Measurements from ENCODE around the gene ARHGAP25.

The ARHGAP25 gene

DNA sequence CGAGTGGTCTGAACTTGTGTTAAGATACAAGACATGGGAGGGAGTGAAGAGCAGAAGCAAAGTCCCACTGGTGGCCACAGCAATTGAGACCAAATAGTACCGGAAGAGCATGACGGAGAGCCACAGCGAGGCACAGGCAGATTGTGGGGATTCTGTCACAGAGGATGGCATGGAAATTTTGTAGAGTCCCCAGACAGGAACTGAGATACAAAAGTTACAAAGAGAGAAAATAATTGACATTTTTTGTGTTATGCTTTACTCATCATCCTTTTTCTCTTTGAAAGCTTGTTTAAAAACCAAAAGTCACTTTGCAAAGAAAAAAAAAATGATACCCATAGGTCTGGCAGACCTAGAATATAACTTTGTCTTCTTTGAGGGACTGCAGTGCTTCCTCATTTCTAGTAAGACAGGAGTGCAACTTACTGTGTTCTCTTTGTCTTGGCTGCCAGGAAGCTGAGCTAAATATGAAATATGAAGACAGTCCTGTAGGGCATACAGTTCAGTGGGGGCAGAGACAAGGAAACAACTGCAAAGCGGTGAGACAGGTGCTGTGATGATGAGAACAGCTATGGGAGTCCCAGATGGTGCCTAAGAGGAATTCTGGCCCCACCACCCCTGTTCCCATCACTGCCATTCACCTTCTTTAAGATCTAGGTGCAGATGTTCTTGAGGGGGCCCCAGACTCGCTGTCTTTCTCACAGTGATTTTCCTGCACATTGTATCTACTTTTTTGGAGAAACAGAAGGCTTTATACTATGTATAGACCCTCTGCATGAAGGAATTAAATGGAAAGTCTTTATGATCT is 5.2 kb downstream of the ARHGAP25 start:
- peak; percentile 77 for FAIRE-seq
- no peak for TF ChIP-seq POU2F2 (IDR thresholded peaks at IDR 0.05; ENCODE audit: low read depth, low read length)
- peak; percentile 46; the same call in 1 of the 2 replicates for TF ChIP-seq SPI1 (IDR thresholded peaks at IDR 0.05; ENCODE audit: low read depth, low read length)
- no peak for DNase-seq (ENCODE audit: insufficient read length, low spot score)

DNA sequence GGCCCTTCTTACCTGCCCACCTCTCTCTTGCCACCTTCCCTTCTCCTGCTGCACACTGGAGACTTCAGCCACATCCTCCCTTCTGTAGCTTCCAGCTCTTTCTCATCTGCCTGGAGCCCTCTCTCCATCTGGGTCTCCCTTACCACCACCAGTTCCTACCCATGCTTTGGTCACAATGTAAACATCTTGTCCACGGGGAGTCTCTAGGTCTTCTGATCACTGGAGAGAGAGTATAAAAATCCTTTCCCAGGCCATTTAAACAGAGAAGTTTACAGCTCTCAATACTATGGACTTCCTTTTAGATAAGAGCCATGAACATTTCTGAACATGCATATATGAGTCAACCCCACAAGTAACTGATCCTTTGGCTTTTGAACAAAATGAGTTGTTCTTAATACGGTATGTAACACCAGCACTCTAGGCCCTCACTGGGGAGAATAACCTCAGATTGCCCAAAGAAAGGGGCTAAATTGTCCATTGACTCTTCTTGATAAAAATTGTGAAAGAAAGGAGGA is 5.8 kb downstream of the ARHGAP25 start:
- TF ChIP-seq TAF1 (IDR thresholded peaks at IDR 0.05; ENCODE audit: low read depth, low read length) (no peak), SPI1 (IDR thresholded peaks at IDR 0.05; ENCODE audit: low read depth, low read length) (no peak), POLR2AphosphoS5 (IDR thresholded peaks at IDR 0.05; ENCODE audit: low read depth, low read length) (no peak), PAX5 (IDR thresholded peaks at IDR 0.05; ENCODE audit: insufficient read depth, low read length, severe bottlenecking) (no peak), POLR2A (IDR thresholded peaks at IDR 0.05; ENCODE audit: low read depth, low read length) (no peak), POU2F2 (IDR thresholded peaks at IDR 0.05; ENCODE audit: low read depth, low read length) (no peak)
- FAIRE-seq (no peak), DNase-seq (ENCODE audit: insufficient read length, low spot score) (no peak)

DNA sequence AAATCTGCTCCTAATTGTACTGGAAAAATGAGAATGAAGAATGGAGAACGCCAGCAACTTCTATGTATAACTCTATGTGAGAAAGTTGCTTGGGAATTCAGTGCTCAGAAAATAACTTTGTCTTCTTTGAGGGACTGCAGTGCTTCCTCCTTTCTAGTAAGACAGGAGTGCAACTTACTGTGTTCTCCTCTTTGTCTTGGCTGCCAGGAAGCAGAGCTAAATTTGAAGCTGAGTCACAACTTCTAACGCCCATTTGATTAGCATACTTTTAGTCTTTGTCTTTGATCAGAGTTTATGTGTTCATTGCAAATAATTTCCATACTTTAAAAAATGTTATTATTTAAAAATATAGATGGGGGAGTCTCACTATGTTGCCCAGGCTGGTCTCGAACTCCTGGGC is 6.6 kb downstream of the ARHGAP25 start:
- FAIRE-seq (no peak), DNase-seq (ENCODE audit: insufficient read length, low spot score) (no peak)

DNA sequence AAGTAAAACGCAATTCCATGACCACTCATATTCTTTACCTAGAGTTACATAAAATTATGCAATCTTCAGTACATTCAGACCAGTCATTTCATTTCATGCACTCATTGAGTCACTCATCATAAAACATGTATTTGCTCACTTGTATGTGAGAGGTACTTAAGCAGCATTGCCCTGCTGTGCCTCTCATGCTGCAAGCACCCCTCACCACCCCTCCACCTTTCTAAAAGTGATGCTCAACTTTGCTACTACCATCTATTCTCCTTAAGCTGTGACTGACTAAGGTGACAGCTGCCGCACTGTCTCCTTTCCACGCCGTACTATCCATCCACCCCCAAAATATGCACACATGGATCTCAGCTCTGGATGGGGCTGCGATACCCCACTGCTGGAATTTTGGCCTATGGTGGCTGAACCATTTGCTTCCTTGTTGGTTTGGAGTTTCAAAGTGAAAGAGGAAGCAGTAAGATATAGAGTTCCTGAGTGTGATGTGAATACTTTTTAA is 7.2 kb downstream of the ARHGAP25 start:
- no peak for TF ChIP-seq POLR2A (IDR thresholded peaks at IDR 0.05; ENCODE audit: low read depth, low read length)
- TF ChIP-seq SPI1 (IDR thresholded peaks at IDR 0.05; ENCODE audit: low read depth, low read length), result no peak
- no peak for TF ChIP-seq TAF1 (IDR thresholded peaks at IDR 0.05; ENCODE audit: low read depth, low read length)
- TF ChIP-seq PAX5 (IDR thresholded peaks at IDR 0.05; ENCODE audit: insufficient read depth, low read length, severe bottlenecking), result no peak
- TF ChIP-seq POLR2AphosphoS5 (IDR thresholded peaks at IDR 0.05; ENCODE audit: low read depth, low read length), result no peak
- no peak for TF ChIP-seq POU2F2 (IDR thresholded peaks at IDR 0.05; ENCODE audit: low read depth, low read length)
- no peak for DNase-seq (ENCODE audit: insufficient read length, low spot score)
- peak; percentile 38 for FAIRE-seq

More for the DNA sequence above, 6.6 kb downstream of the ARHGAP25 start:
- TF ChIP-seq SPI1 (IDR thresholded peaks at IDR 0.05; ENCODE audit: low read depth, low read length) (no peak), PAX5 (IDR thresholded peaks at IDR 0.05; ENCODE audit: insufficient read depth, low read length, severe bottlenecking) (no peak), POLR2A (IDR thresholded peaks at IDR 0.05; ENCODE audit: low read depth, low read length) (no peak), POLR2AphosphoS5 (IDR thresholded peaks at IDR 0.05; ENCODE audit: low read depth, low read length) (no peak), TAF1 (IDR thresholded peaks at IDR 0.05; ENCODE audit: low read depth, low read length) (no peak), POU2F2 (IDR thresholded peaks at IDR 0.05; ENCODE audit: low read depth, low read length) (no peak)

DNA sequence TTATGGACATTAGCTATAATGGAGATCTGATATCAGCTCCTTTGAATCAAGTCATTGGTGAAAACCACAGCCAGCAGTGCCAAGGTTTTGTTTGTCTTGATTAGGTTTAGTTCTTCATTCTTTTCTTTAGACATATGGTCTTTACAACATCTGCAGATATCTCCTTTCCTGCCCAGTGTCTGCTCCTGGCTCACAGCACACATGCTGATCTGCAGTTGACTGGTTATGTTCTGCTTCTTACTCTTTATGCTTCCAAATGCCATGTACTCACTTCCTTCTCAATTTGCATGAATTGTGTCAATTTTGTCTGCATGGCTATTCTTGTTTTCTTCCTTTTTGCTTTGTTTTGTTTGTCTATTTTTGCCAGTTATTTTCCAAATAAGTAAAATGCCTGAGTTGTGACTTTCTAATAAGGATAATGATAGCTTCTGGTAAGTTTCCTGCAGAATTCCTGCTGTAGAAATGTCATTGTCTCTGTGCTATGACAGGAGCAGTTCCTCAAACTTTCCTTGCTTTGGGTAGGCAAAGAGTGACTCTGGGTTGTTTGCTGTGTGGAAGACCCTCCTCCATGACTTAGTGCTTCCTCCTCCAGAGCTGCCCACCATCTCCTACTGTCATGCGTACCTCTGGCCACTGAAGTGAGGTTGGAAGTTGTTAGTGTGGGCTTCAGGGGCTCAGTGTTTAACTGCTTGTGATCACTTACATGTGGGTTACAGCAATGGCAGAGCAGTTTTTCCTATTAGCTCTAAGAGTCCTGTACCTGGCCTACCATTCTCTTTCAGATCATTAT is 8.2 kb downstream of the ARHGAP25 start:
- DNase-seq (ENCODE audit: insufficient read length, low spot score) (no peak), FAIRE-seq (peak; percentile 92)
- TF ChIP-seq PAX5 (IDR thresholded peaks at IDR 0.05; ENCODE audit: insufficient read depth, low read length, severe bottlenecking), result no peak
- TF ChIP-seq SPI1 (IDR thresholded peaks at IDR 0.05; ENCODE audit: low read depth, low read length), result 0 out of 2 replicates have a peak, but pooled peaks have one; percentile 19
- TF ChIP-seq POLR2A (IDR thresholded peaks at IDR 0.05; ENCODE audit: low read depth, low read length), result no peak
- no peak for TF ChIP-seq POU2F2 (IDR thresholded peaks at IDR 0.05; ENCODE audit: low read depth, low read length)
- TF ChIP-seq TAF1 (IDR thresholded peaks at IDR 0.05; ENCODE audit: low read depth, low read length), result no peak

DNA sequence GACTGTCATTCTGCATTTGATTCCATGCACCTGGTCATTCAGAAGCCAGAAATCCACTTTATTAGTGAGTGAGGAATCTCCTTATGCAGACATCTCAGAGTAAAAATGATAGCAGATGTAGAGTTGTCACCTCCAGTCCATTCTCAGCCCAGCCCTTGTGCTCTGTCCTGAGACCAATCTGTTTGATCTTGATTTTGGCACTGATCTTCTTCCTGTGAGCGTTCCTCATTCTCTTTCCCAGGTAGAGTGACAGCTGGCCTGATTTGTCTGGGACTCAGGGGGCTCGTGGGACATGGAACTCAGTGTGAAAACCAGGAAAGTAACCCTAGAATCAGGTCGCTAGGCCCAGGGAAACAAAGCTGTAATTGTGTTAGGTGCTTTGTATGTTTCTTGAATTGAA is 8.9 kb downstream of the ARHGAP25 start:
- DNase-seq (ENCODE audit: insufficient read length, low spot score) (no peak), FAIRE-seq (no peak)
- TF ChIP-seq PAX5 (IDR thresholded peaks at IDR 0.05; ENCODE audit: insufficient read depth, low read length, severe bottlenecking) (no peak), POU2F2 (IDR thresholded peaks at IDR 0.05; ENCODE audit: low read depth, low read length) (no peak), TAF1 (IDR thresholded peaks at IDR 0.05; ENCODE audit: low read depth, low read length) (no peak), SPI1 (IDR thresholded peaks at IDR 0.05; ENCODE audit: low read depth, low read length) (no peak), POLR2AphosphoS5 (IDR thresholded peaks at IDR 0.05; ENCODE audit: low read depth, low read length) (no peak), POLR2A (IDR thresholded peaks at IDR 0.05; ENCODE audit: low read depth, low read length) (no peak)

DNA sequence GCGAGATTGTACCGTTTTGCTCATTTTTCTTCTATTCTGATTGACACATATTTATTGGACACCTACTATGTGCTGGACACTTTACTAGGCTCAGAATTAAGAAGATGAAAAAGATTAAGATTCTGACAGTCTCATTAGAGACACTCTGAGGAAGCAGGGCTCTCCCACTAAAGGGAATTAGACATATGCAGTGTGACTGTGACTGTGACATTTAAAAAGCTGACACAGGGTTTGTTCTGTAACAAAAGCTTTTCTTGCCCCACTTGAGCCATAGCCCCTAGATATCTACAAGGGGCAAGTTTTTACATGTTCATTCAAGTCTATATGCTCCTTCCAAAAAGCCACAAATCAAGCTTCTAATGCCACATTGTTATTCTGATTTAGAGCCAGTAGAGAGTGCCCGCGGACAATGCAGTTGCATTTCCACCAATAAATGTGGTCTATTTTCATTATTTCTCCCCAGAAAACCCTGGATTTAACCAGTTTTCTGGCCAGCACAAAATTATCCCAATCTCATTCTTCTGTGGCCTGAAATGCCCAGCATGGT is 9.8 kb downstream of the ARHGAP25 start:
- TF ChIP-seq POU2F2 (IDR thresholded peaks at IDR 0.05; ENCODE audit: low read depth, low read length) (no peak), POLR2AphosphoS5 (IDR thresholded peaks at IDR 0.05; ENCODE audit: low read depth, low read length) (no peak), TAF1 (IDR thresholded peaks at IDR 0.05; ENCODE audit: low read depth, low read length) (no peak)
- DNase-seq (ENCODE audit: insufficient read length, low spot score) (no peak), FAIRE-seq (no peak)

DNA sequence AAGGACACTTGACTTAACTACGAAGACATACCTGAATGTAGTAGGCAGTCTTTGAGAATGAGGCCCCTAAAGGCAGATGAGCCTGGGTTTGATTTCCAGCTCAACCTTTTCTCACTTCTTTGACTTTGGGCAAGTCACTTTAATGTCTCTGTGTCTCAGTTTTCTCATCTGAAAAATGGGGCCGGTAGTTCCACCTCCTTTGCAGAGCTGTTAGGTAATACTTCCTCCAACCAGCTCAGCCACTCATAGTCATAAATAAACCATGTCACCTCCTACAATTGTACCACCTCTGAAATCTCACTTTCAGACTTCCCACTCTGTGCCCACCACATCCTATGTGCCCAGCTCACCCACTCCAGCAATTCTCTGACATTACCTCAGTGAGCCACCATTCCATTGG is 10.4 kb downstream of the ARHGAP25 start:
- DNase-seq (ENCODE audit: insufficient read length, low spot score) (no peak), FAIRE-seq (peak; percentile 43)
- no peak for TF ChIP-seq POLR2AphosphoS5 (IDR thresholded peaks at IDR 0.05; ENCODE audit: low read depth, low read length)
- TF ChIP-seq SPI1 (IDR thresholded peaks at IDR 0.05; ENCODE audit: low read depth, low read length), result no peak
- no peak for TF ChIP-seq TAF1 (IDR thresholded peaks at IDR 0.05; ENCODE audit: low read depth, low read length)
- TF ChIP-seq POU2F2 (IDR thresholded peaks at IDR 0.05; ENCODE audit: low read depth, low read length), result no peak
- no peak for TF ChIP-seq POLR2A (IDR thresholded peaks at IDR 0.05; ENCODE audit: low read depth, low read length)
- no peak for TF ChIP-seq PAX5 (IDR thresholded peaks at IDR 0.05; ENCODE audit: insufficient read depth, low read length, severe bottlenecking)

DNA sequence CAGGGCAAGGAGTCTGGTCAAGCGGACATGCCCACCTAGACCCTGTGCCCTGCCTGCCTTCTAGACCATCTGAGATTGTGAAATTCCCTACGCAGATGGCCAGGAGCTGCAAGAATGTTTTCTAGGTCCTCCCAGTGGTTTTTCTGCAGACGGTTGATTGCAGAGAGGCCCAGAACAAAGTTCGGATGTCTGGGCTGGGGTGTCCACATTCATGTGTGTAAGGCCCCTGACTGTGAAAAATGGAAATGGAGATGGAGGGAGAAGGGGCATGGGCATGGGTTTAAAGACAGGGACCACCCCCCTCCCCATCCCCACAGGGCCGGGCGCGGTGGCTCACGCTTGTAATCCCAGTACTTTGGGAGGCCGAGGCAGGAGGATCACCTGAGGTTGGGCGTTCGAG is 11.8 kb downstream of the ARHGAP25 start:
- FAIRE-seq (no peak), DNase-seq (ENCODE audit: insufficient read length, low spot score) (no peak)
- TF ChIP-seq TAF1 (IDR thresholded peaks at IDR 0.05; ENCODE audit: low read depth, low read length) (no peak), POLR2AphosphoS5 (IDR thresholded peaks at IDR 0.05; ENCODE audit: low read depth, low read length) (no peak), SPI1 (IDR thresholded peaks at IDR 0.05; ENCODE audit: low read depth, low read length) (no peak)

All from GM12891 (cell line).